HFFc6 (cell line): ENCODE data around the gene ESF1. TPM values are rescaled to one million over a fixed set of nuclear protein-coding genes. Genes with fewer than 3 reads are reported as not detected.

Experiments used
- DNase-seq: peaks from one replicate; pipeline ENCODE4 v3.0.0-alpha.2; 2018
- H3K27ac Mint-ChIP-seq: 2 replicates; pipeline ENCODE4 v1.8.0; 2020; ENCODE audit warnings: mild to moderate bottlenecking, mixed read lengths
- H3K27me3 Mint-ChIP-seq: 2 replicates; pipeline ENCODE4 v1.8.0; 2021; ENCODE audit warnings: mild to moderate bottlenecking, moderate library complexity, mixed read lengths; ENCODE audit not compliant: insufficient read depth
- H3K36me3 Mint-ChIP-seq: 2 replicates; pipeline ENCODE4 v1.8.0; 2021; ENCODE audit warnings: low read depth, mixed read lengths
- H3K4me1 Mint-ChIP-seq: 2 replicates; pipeline ENCODE4 v1.8.0; 2020; ENCODE audit warnings: low read depth, mixed read lengths
- H3K4me3 Mint-ChIP-seq: 2 replicates; pipeline ENCODE4 v1.8.0; 2020; ENCODE audit warnings: mild to moderate bottlenecking, moderate library complexity, mixed read lengths
- H3K9me3 Mint-ChIP-seq: 2 replicates; pipeline ENCODE4 v1.8.0; 2020; ENCODE audit warnings: mild to moderate bottlenecking, mixed read lengths
- total RNA-seq, 6 experiments: library from RNA; stranded (reverse); fragmentation: NEBNext Ultra II Directional; extraction: Animal tissue kit (Norgen Biotek cat#: 25700); gene quantifications; 2 replicates in 1 of 6; 3 replicates in 5 of 6; pipeline ENCODE4 v1.2.3, GENCODE V29; 2021
- TF ChIP-seq, protein P1 (sequence below): fragments of 200-600 bp; sonication (generic); IDR thresholded peaks from 2 replicates; pipeline ENCODE4 v1.5.0; 2021; ENCODE audit warnings: antibody characterized with exemption, mild to moderate bottlenecking

ESF1 gene
- total RNA-seq, 6 experiments from 2014 or later: 12.6 to 14.8 (median 14.2) TPM

DNA sequence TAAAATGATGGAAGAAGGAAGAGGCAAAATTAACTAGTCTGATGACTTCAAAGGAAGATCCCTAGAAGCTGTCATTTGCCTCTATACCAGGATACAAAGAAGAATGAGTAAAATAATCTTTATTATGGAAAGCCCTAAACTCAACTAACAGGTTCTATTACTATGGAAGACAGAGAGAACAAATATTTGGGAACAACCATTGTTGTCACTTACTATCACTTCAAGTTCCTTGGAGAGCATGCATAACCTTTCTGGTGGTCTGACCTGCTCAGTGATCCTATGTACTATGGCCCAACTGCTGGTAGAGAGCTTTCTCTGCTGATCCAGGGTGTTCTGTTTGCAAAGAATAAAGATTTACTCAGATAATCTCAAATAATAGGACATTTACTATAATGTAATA is 83.2 kb downstream of the ESF1 start:
- no peaks in the 10 kb centered on the region for H3K4me1 Mint-ChIP-seq
- H3K36me3 Mint-ChIP-seq: no peaks in the 10 kb centered on the region
- no peak overlapping the region for H3K4me3 Mint-ChIP-seq
- H3K9me3 Mint-ChIP-seq: no peaks in the 10 kb centered on the region
- peaks cover 2% of the 10 kb centered on the region for H3K27me3 Mint-ChIP-seq
- no peak overlapping the region for H3K27ac Mint-ChIP-seq
- DNase-seq: no peak
- TF ChIP-seq, protein P1, sequence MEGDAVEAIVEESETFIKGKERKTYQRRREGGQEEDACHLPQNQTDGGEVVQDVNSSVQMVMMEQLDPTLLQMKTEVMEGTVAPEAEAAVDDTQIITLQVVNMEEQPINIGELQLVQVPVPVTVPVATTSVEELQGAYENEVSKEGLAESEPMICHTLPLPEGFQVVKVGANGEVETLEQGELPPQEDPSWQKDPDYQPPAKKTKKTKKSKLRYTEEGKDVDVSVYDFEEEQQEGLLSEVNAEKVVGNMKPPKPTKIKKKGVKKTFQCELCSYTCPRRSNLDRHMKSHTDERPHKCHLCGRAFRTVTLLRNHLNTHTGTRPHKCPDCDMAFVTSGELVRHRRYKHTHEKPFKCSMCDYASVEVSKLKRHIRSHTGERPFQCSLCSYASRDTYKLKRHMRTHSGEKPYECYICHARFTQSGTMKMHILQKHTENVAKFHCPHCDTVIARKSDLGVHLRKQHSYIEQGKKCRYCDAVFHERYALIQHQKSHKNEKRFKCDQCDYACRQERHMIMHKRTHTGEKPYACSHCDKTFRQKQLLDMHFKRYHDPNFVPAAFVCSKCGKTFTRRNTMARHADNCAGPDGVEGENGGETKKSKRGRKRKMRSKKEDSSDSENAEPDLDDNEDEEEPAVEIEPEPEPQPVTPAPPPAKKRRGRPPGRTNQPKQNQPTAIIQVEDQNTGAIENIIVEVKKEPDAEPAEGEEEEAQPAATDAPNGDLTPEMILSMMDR: no peak

DNA sequence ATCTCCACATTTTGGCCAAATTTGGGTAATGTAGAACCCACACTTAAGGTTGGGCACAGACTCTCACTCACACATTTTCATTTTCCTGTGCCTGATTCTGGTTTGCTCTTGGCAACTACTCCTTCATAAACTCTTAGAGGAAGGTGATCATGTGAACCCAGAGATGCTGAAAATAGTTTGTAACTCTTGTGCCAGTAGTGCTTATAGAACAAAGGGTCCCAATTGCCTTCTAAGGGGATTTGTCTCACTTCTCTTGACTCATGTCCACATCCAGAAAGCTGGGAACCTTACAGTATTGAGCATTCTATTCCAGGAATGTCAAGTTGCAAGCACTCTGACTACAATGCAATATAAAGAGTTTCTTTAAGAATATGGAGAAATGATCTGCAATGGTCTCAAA is 84.0 kb downstream of the ESF1 start:
- no peaks in the 10 kb centered on the region for H3K4me1 Mint-ChIP-seq
- no peaks in the 10 kb centered on the region for H3K36me3 Mint-ChIP-seq
- no peaks in the 10 kb centered on the region for H3K9me3 Mint-ChIP-seq
- TF ChIP-seq, protein P1: no peak
- H3K27me3 Mint-ChIP-seq: peaks cover 2% of the 10 kb centered on the region
- H3K27ac Mint-ChIP-seq: no peak overlapping the region
- DNase-seq: no peak
- no peak overlapping the region for H3K4me3 Mint-ChIP-seq

DNA sequence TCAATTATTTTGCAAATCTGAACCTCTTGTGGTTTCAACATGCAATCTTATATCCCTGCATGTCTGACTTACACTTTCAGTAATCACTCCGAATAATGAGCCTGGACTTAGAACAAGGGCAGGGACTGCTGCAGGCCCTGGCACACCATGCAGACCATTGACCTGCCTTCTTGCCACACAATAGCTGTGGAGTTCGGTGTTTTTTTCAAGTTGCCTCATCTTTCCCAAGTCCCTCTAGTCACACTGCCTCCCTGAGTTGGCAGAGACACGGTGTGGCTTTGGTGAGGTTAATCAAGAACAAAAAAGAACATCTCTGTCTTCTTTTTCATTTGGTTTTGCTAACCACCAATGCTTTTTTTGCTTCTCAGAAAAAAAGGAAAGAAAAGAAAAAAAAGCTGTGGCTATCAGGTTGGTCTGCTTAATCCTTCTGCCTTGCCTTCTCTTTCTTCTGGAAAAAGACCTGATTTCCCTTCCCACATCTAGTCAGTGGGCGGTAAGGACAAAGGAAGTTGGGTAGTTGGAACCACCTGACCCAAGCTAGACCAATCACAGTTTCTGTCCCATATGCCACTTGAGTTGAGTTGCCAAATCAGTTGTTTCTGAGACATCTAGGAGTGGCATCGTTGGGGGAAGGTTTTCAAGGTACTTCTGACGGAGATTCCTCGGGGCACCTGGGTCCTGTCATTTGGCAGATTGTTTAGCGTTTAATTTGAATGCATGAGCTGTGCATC is 90.1 kb downstream of the ESF1 start:
- TF ChIP-seq, protein P1: no peak
- Mint-ChIP-seq H3K4me3 (no peak overlapping the region), H3K4me1 (no peaks in the 10 kb centered on the region), H3K9me3 (peaks cover 4% of the 10 kb centered on the region; the same call in 1 of the 2 replicates), H3K27ac (no peak overlapping the region), H3K36me3 (no peaks in the 10 kb centered on the region), H3K27me3 (peaks cover 13% of the 10 kb centered on the region)
- DNase-seq: no peak

DNA sequence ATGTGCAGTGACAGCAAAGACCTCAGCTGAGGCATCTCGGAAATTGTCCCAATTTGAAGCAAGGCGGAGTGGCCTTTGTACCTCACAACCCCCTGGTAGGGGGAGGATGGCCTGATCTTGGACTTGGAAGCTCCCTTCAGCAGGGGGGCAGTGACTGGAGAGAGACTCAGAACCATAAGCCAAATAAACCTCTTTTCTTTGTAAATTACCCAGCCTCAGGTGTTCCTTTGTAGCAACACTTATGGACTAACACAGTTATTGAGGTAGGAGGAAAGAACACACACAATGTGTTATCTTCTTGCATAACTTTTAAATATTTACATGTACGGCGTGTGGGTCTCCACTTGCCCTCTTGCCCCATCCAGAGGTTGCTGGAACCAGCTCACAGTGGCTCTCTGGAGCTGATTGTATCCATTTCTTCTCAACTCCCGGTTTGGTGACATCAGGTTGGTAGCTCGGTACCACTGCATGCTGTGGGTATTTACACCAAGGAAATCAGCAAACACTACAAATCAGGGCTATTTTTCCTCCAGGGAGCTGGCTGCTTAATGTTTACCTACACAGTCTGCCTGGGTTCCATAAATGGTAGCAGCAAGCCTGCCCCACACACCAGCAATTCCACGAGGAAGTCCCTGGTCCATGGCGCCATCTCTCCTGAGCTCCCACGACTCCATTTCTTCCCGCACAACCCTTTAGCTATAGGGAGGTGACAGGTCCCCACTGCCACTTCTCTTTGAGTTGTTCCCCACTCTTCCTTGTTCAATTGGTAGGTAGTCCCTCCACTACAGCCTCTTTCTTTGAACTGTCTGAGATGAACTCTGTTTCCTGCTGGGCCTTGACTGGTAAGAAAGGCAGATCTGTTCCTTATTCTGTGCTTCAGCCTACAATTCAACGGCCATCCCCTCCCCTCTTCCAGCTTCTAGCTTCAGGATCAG is 91.7 kb downstream of the ESF1 start:
- Mint-ChIP-seq H3K4me1 (no peaks in the 10 kb centered on the region), H3K27me3 (peaks cover 16% of the 10 kb centered on the region), H3K27ac (no peak overlapping the region), H3K4me3 (no peak overlapping the region), H3K36me3 (no peaks in the 10 kb centered on the region), H3K9me3 (peaks cover 4% of the 10 kb centered on the region; the same call in 1 of the 2 replicates)
- DNase-seq: no peak
- TF ChIP-seq, protein P1: no peak

DNA sequence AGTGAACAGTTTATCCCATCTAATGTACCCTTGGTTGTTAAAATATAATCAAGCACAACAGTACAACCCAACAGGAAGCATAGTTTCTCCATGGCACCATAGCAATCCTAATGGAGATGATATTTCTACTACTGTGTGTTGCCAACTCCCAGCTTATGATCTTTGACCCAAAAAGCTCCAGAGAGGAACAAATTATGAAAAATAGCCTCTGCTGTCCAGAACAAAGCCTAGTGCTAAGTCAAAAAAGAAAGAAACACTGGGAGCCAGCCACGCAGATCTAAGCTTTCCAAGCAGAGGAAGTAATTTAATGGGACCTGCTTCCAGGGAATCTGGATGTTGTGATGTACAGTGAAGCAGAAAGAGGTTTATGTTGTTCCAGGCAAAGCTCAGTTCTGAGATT is 93.8 kb downstream of the ESF1 start:
- H3K36me3 Mint-ChIP-seq: no peaks in the 10 kb centered on the region
- DNase-seq: no peak
- peaks cover 14% of the 10 kb centered on the region for H3K27me3 Mint-ChIP-seq
- peaks cover 4% of the 10 kb centered on the region; the same call in 1 of the 2 replicates for H3K9me3 Mint-ChIP-seq
- no peak overlapping the region for H3K27ac Mint-ChIP-seq
- TF ChIP-seq, protein P1: no peak
- no peak overlapping the region for H3K4me3 Mint-ChIP-seq
- H3K4me1 Mint-ChIP-seq: no peaks in the 10 kb centered on the region
